ENCODE results near the gene PRKN. TPM values are rescaled to one million over a fixed set of nuclear protein-coding genes. Genes with fewer than 3 reads are reported as not detected.

Gene PRKN
- total and polyA plus RNA-seq, 9 of the 15 experiments (the other 6 are each of a cell fraction or from before 2014, with no cell fraction given) = 0.03 to 0.96 (median 0.15) TPM; not detected in 2

- TF ChIP-seq CHD7 (IDR thresholded peaks at IDR 0.05; ENCODE audit: low read depth, low read length) (no peak), ZBTB34 (CRISPR knock-in tag; IDR thresholded peaks at IDR 0.05) (no peak)
Measured at GRCh38 chr6:162149786-162150185, 577.8 kb downstream of the PRKN start (continued).
